Measurements from ENCODE around the gene SMPD1. TPM values are rescaled to one million over a fixed set of nuclear protein-coding genes. Genes with fewer than 3 reads are reported as not detected.

The SMPD1 gene
- total and polyA plus RNA-seq, 2 of the 4 experiments (the other 2 are of a cell fraction): 19.5 to 108 TPM

DNA sequence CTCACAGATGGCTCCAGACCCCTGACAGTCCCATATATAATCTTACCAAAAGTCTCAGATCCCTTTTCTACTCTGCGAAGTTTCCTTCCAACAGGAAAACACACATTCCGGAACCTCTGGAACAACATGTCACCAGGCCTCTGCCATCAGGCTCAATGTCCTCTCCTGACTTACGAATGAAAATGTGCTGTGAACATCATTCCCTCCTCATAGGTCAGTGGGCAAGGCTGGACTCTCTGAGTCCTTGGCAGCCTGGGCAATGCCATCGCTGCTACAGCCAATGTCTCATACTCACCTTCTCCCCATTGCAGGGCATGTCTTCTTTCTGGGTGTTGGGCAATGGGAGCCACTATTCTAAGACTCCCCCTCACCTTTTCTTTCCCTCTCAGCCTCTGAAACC lies 52.2 kb downstream of the SMPD1 start:
- H4K91ac ChIP-seq (ENCODE audit: insufficient read depth, low read depth, low read length): no peak overlapping the region
- no peaks in the 10 kb centered on the region for H4K20me1 ChIP-seq (ENCODE audit: insufficient read depth, low read length)
- BruUV-seq (replicated peaks): no TSS peak
- intact Hi-C loops (cut with micrococcal nuclease) (no loop called here), in situ Hi-C loops (cut with MboI; ENCODE audit: low sequenced_read_pairs) (loop anchor here (5.0 kb wide), 1 partner anchor 60 kb away; no protein-coding TSS in a partner anchor), dilution Hi-C loops (cut with HindIII; ENCODE audit: low sequenced_read_pairs, unreplicated experiment) (no loop called here)
- H3K4ac ChIP-seq (ENCODE audit: low read depth, low read length): no peak overlapping the region
- H3K9ac ChIP-seq (ENCODE audit: low read depth, low read length): no peak overlapping the region
- no peak overlapping the region for H3K4me2 ChIP-seq (ENCODE audit: low read depth, low read length)
- H3K9me3 ChIP-seq (ENCODE audit: control insufficient read depth, insufficient read depth, low read length): no peaks in the 10 kb centered on the region
- no peak overlapping the region for H2AFZ ChIP-seq (replicated peaks; ENCODE audit: low read length, poor library complexity)
- ATAC-seq (ENCODE audit: low read depth) (no peak), DNase-seq (no peak)
- no peaks in the 10 kb centered on the region for H3K4me1 ChIP-seq (ENCODE audit: control insufficient read depth, insufficient read depth, low read length)
- H3K9me1 ChIP-seq (ENCODE audit: insufficient read depth, low read length): no peaks in the 10 kb centered on the region
- no peak overlapping the region for H3K18ac ChIP-seq (ENCODE audit: low read depth, low read length)
- no peak overlapping the region for H2BK20ac ChIP-seq (ENCODE audit: low read depth, low read length)
- H4K5ac ChIP-seq (ENCODE audit: low read depth, low read length): no peak overlapping the region
- ChIA-PET POLR2A (ENCODE audit: unreplicated experiment) (no interaction called here), CTCF (interaction anchor here (0.7 to 6.7 kb wide), 2 partner anchors 25 to 63 kb away, joined by 3 to 107 read pairs; no protein-coding TSS in a partner anchor)
- H2BK15ac ChIP-seq (ENCODE audit: low read depth, low read length): no peak overlapping the region
- H3K36me3 ChIP-seq (ENCODE audit: control insufficient read depth, insufficient read depth, low read length): peaks cover 2% of the 10 kb centered on the region; the same call in 1 of the 2 replicates
- H2BK120ac ChIP-seq (ENCODE audit: low read depth, low read length): no peak overlapping the region
- no peak for TF ChIP-seq CHD1 (IDR thresholded peaks at IDR 0.05; ENCODE audit: low read depth, low read length)
- TF ChIP-seq MAFK (IDR thresholded peaks at IDR 0.05; ENCODE audit: low read depth, low read length): no peak
- no peak for TF ChIP-seq CTCF (conservative IDR thresholded peaks at IDR 0.05; ENCODE audit: low read depth, low read length)
- no peak for TF ChIP-seq NFE2L2 (IDR thresholded peaks at IDR 0.05; ENCODE audit: low read depth, low read length)
- no peak for TF ChIP-seq MXI1 (IDR thresholded peaks at IDR 0.05; ENCODE audit: borderline replicate concordance, low read depth, low read length)
- TF ChIP-seq CEBPB (IDR thresholded peaks at IDR 0.05; ENCODE audit: low read depth, low read length): no peak
- no peak for TF ChIP-seq SMC3 (IDR thresholded peaks at IDR 0.05; ENCODE audit: low read depth, low read length)
- TF ChIP-seq MAZ (IDR thresholded peaks at IDR 0.05; ENCODE audit: borderline replicate concordance, low read depth, low read length): no peak
- no peak for TF ChIP-seq RFX5 (IDR thresholded peaks at IDR 0.05; ENCODE audit: low read depth, low read length)
- TF ChIP-seq FOS (IDR thresholded peaks at IDR 0.05; ENCODE audit: low read depth, low read length): no peak
- TF ChIP-seq RAD21 (IDR thresholded peaks at IDR 0.05; ENCODE audit: low read length): no peak
- TF ChIP-seq, protein P1, sequence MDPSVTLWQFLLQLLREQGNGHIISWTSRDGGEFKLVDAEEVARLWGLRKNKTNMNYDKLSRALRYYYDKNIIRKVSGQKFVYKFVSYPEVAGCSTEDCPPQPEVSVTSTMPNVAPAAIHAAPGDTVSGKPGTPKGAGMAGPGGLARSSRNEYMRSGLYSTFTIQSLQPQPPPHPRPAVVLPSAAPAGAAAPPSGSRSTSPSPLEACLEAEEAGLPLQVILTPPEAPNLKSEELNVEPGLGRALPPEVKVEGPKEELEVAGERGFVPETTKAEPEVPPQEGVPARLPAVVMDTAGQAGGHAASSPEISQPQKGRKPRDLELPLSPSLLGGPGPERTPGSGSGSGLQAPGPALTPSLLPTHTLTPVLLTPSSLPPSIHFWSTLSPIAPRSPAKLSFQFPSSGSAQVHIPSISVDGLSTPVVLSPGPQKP (IDR thresholded peaks at IDR 0.05; ENCODE audit: borderline replicate concordance, low read depth, low read length): no peak
- no peak for TF ChIP-seq RCOR1 (IDR thresholded peaks at IDR 0.05; ENCODE audit: insufficient replicate concordance, low read length)
- no peak for TF ChIP-seq POLR2A (IDR thresholded peaks at IDR 0.05; ENCODE audit: low read depth, low read length)
- no peak for TF ChIP-seq BHLHE40 (IDR thresholded peaks at IDR 0.05; ENCODE audit: low read depth, low read length)
- no peak for TF ChIP-seq USF2 (IDR thresholded peaks at IDR 0.05; ENCODE audit: low read depth, low read length)
- no peaks in the 10 kb centered on the region for H3K79me1 ChIP-seq (ENCODE audit: low read depth in 1 of 2, low read length in 2 of 2)
- H3K56ac ChIP-seq (ENCODE audit: extremely low read depth, insufficient read depth, low read length): no peak overlapping the region
- no peak overlapping the region for H3K23ac ChIP-seq (ENCODE audit: low read depth, low read length)
- no peak overlapping the region for H4K8ac ChIP-seq (ENCODE audit: low read depth in 2 of 2, low read length in 2 of 2)
- H2BK5ac ChIP-seq (ENCODE audit: low read depth, low read length, poor library complexity, severe bottlenecking): no peak overlapping the region
- H3K4me3 ChIP-seq (ENCODE audit: insufficient read depth, low read depth, low read length): no peak overlapping the region
- no peak overlapping the region for H2AK5ac ChIP-seq (ENCODE audit: low read depth, low read length)
- H2AK9ac ChIP-seq (replicated peaks; ENCODE audit: low read depth, low read length, poor library complexity): no peak overlapping the region
- no peak overlapping the region for H3K27ac ChIP-seq (ENCODE audit: insufficient read depth, low read length)
- H3K27me3 ChIP-seq (ENCODE audit: control insufficient read depth, insufficient read depth, low read length): no peaks in the 10 kb centered on the region
- WGBS, 2 experiments (ENCODE audit: extremely low coverage in 2 of 2, insufficient read length in 1 of 2): 85% methylated on average over 3 of the region's 4 CpGs; no CpG with 5 or more reads in 1 of the 2 experiments
- H3K14ac ChIP-seq (replicated peaks; ENCODE audit: low read depth, low read length): no peak overlapping the region
